GM21825 (cell line): Measurements from ENCODE around the gene MYO5B.

Experiments used
- ATAC-seq: cut with Tn5 transposase; IDR thresholded peaks from one replicate; pipeline ENCODE4 v1.9.1; 2021; ENCODE audit warnings: mild to moderate bottlenecking, moderate library complexity; ENCODE audit not compliant: unreplicated experiment

MYO5B gene

GRCh38 chr18:49933530-49934128 is 261.3 kb downstream of the MYO5B start:
- ATAC-seq: no peak

- ATAC-seq: no peak
These were observed 263.2 kb downstream of the MYO5B start for GRCh38 chr18:49931760-49932159.

DNA sequence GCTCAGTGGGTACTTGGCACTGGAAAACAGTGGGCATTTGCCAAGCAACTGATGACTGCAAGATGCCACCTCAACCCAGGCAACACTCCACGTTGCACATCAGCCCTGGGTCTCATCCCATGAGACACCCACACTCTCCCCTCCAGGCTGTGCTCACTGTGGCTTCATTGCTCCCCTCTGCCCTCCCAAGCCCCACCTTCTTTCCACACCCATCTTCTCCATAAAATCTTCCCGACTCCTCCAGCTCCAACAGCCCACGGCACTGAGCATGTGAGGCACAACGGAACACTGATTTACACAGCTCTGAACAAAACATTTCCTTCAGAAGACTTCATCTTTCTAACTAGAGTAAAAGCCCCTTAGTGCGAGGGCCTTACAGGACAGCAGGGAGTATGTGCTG is 263.8 kb downstream of the MYO5B start:
- ATAC-seq: no peak

DNA sequence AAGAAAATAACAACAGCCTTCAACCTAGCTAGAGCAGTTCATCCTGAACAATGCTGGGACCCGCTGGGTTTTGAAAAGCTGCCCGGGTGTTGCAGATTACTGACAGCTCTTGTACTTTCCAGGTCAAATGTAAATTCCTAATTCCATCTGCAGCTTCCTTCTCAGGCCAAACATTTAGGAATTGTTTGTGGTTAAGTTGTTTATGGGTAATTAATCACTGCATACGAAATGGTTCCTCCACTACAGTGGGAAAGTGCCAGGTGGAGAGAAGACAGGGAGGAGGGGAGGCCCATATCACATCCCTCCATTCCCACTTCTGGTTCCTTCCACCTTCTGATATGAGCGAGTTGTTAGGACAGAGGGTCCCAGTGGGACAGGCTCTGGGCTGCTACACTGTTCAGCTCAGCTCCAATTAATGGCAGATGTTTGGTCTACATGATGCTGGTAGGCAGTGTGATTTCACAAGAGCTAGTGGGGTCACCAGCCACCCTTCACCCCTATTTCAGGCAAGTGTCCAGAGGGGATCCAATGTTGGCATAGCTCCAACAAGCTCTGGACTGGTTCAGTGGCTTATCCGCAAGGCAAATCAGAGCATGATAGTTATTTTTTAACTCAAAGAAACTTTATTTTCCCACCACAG is 268.7 kb downstream of the MYO5B start:
- ATAC-seq: no peak

DNA sequence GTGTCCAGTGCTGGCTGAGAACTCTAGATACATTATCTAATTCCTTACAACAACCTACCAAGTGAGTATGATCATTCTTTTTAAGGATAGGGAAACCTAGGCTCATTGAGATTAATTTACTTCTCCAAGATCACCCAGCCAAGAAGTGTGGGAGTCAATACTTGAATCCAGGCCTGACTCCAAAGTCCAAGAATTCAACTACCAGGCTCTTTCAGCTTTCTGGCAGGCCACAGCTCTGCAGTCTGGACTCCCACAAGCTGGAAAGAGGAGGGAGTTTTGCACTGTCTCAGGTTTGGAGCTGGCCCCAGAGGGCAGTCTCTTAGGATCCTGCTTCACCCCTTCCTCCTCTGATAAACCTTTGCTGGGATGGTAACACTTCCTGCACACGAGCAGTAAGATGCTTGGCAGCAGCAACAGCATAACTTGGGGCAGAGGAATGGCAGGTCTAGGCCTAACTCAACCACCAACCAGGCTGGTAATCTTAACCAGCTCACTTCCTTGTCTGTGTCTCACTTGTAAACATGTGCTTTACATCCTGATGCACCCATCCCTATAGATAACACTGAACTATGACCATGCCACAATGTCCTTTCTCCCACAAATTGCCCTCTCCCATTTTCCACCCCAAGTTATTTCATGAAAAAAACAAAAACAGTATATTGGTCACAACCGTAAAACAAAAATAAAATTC is 270.5 kb downstream of the MYO5B start:
- ATAC-seq: no peak

- ATAC-seq: no peak
These were observed 272.7 kb downstream of the MYO5B start for GRCh38 chr18:49922228-49922627.

- ATAC-seq: no peak
These were observed 273.5 kb downstream of the MYO5B start for GRCh38 chr18:49921318-49921985.

DNA sequence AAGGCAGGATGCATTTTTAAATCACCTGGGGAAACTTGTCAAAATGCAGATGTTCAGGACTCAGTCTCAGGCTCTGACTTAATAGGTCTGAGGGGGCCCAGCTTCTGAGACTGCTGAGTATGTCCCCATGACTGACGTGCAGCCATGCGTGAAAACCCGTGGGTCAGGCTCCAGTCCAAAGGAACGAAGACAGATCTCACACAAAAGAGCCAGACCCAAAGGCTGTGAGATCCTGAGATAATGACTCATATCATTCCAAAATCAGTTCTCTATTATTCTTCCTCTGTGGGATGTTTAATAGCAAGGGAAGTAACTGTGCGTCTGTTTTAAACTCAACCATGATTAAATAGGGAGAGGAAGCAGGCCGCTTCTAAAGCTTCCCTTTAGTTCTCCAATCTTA is 274.2 kb downstream of the MYO5B start:
- no peak for ATAC-seq

DNA sequence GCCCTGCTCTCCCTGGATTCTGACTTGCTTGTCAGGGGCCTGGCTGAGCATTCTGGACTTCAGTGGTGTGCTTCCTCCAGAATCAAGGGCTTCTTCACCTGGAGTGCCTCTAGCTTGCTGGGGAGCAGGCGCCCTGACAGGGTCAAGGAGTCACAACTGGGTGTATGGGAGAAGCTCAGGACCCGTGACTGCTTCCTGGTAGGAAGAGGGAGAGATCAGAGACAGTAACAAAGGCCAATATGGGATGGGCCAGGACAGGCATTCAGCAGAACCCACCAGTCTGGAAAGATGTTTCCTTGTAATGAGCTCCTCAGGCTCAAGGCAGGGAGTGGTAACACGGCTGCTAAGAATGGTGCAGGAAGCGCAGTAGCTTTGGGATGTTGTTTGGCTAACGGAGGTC is 277.2 kb downstream of the MYO5B start:
- ATAC-seq: no peak

DNA sequence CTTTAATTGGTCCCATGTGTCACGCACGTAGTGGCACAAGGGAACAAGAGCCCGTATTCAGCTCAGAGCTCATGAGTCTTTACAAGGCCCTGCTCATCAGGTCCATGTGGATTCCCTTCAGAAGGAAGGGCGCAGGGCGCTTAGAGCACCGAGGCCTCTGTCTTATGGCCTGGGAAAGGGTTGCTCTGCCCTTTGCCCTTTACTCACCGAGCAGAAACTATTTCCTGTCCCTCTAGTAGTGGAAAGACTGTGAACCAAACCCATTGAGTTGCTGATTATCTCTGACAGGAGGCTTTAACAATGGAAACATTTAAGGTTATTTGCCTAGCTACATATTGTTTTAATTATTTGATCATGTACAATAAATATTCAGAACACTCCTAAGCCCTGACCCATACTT is 279.6 kb downstream of the MYO5B start:
- ATAC-seq: no peak

- ATAC-seq: no peak
These were observed 281.7 kb downstream of the MYO5B start for GRCh38 chr18:49913221-49913620.

DNA sequence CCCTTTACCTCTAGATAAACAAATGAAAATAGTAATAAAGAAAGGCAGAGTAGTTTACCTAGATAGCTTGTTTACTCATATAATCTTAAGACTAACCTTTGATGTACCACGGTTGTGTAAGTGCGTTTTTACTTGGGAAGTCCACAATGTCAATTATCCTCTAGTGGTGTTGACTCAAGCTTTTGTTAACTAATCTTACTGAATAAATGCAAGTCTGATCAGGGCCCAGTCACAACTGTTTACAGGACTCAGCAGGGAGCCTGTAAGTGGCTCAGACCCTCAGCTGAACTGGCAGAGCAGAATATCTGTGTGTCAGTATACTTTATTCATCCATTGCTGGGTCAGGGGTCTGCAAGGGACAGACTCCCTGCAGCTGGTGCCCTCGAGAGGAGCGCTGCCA is 283.5 kb downstream of the MYO5B start:
- no peak for ATAC-seq

GRCh38 chr18:49910986-49911385 is 284.0 kb downstream of the MYO5B start:
- ATAC-seq: no peak

DNA sequence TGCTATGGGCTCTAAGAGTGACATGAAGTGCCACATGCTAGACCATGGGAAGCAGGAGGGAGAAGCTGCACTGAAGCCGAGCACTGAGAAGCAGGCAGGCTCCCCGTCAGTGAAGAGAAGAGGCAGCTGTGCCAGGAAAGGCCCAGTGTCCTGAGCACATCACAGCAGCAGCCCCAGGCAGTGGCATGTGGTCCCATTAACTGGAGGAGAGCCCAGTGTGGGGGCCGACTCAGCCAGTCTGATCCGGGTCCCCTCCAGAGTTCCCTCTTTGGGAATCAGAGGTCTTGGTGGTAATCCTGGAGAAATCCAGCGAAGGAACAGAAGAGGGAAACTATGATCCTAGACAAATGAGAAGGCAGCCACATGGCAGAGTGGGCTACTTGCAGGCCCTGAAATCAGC is 284.9 kb downstream of the MYO5B start:
- no peak for ATAC-seq

- ATAC-seq: no peak
These were observed 287.5 kb downstream of the MYO5B start for GRCh38 chr18:49907346-49907929.

GRCh38 chr18:49905771-49906170 is 289.2 kb downstream of the MYO5B start:
- no peak for ATAC-seq

GRCh38 chr18:49904871-49905555 is 289.9 kb downstream of the MYO5B start:
- ATAC-seq: no peak

DNA sequence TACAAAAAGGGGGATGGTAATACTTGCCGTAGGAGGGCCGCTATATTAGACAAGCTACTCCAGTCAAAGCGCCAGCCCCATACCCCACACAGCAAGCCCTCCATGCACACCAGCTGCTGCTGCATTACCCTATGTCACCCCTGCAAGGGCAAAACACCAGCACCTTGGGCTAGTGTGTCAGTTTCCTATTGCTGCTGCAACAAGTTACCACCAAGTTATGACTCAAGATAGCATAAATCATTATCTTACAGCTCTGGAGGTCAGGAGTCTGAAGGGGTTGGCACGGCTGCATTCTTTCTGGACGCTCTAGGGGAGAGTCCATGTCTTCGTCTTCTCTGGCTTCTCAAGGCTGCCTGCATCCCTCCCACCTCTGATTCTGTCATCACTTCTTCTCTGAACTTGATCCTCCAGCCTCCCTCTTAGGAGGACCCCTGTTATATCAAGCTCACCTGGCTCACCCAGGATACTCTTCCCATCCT is 293.0 kb downstream of the MYO5B start:
- no peak for ATAC-seq

GRCh38 chr18:49899657-49900330 is 295.2 kb downstream of the MYO5B start:
- no peak for ATAC-seq

DNA sequence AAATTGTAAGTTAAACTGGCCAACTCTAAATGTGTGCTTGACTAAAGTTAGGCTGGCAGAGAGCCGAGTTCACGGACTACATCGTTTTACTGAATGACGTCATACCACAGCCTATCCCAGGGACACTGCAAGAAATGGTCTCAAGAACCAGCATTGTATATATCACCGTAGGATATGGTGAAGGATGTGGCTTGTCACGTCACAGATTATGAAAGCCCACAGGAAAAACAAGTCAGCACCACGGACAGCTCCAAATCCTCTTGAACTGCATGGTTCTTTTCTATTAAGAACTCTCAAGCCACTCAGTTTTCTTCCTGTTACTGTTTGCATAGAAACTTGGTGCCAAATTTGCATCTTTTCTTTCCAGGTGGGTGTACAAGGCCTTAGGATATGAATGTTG is 296.5 kb downstream of the MYO5B start:
- no peak for ATAC-seq
